Astrocyte (in vitro differentiated cells and primary cell): ENCODE results near the gene GMEB2. TPM values are rescaled to one million over a fixed set of nuclear protein-coding genes. Genes with fewer than 3 reads are reported as not detected.
"Not testable (repeated sequence)": the region's sequence is repeated elsewhere in the genome, so short reads cannot be mapped to it uniquely, and the experiment has no call there.

Source experiments
- DNase-seq: peaks from one replicate; pipeline ENCODE4 v3.0.0-alpha.2; 2010; ENCODE audit warnings: low read depth
- FAIRE-seq: peaks from 2 replicates; lab custom pipeline; 2011; peaks lifted over from hg19 to GRCh38; lab: Jason Lieb, UNC
- H2AFZ ChIP-seq: 2 replicates; pipeline ENCODE4 v1.6.0; 2012; ENCODE audit warnings: low read depth, low read length, inconsistent platforms
- H3K27ac ChIP-seq: 2 replicates; pipeline ENCODE4 v1.5.1; 2011; ENCODE audit warnings: low read depth, low read length, inconsistent platforms
- H3K27me3 ChIP-seq: 2 replicates; pipeline ENCODE4 v1.6.0; 2011; ENCODE audit warnings: low read length, inconsistent platforms; ENCODE audit not compliant: insufficient read depth
- H3K36me3 ChIP-seq: 2 replicates; pipeline ENCODE4 v1.5.1; 2011; ENCODE audit warnings: low read length, inconsistent platforms; ENCODE audit not compliant: insufficient read depth
- H3K4me1 ChIP-seq: 2 replicates; pipeline ENCODE4 v1.5.1; 2011; ENCODE audit warnings: low read length, inconsistent platforms; ENCODE audit not compliant: insufficient read depth
- H3K4me2 ChIP-seq: 2 replicates; pipeline ENCODE4 v1.6.0; 2012; ENCODE audit warnings: low read length, inconsistent platforms
- H3K4me3 ChIP-seq: 2 replicates; pipeline ENCODE4 v1.5.1; 2011; ENCODE audit warnings: low read depth, mild to moderate bottlenecking, low read length, inconsistent platforms; ENCODE audit not compliant: insufficient read depth
- H3K79me2 ChIP-seq: 2 replicates; pipeline ENCODE4 v1.6.0; 2012; ENCODE audit warnings: mild to moderate bottlenecking, low read length, inconsistent platforms; ENCODE audit not compliant: insufficient read depth
- H3K9ac ChIP-seq: 2 replicates; pipeline ENCODE4 v1.6.0; 2012; ENCODE audit warnings: mild to moderate bottlenecking, low read length, inconsistent platforms
- H3K9me3 ChIP-seq: 2 replicates; pipeline ENCODE4 v1.5.1; 2012; ENCODE audit warnings: low read depth, mild to moderate bottlenecking, low read length, inconsistent platforms; ENCODE audit not compliant: insufficient read depth
- H4K20me1 ChIP-seq: 2 replicates; pipeline ENCODE4 v1.6.0; 2012; ENCODE audit warnings: low read length, inconsistent platforms; ENCODE audit not compliant: insufficient read depth
- H3K27ac Mint-ChIP-seq: one replicate; pipeline ENCODE4 v1.8.0; 2021; ENCODE audit warnings: mild to moderate bottlenecking, mixed read lengths; ENCODE audit not compliant: unreplicated experiment
- H3K27me3 Mint-ChIP-seq: one replicate; pipeline ENCODE4 v1.8.0; 2021; ENCODE audit warnings: low read depth, mixed read lengths; ENCODE audit not compliant: unreplicated experiment
- H3K36me3 Mint-ChIP-seq: one replicate; pipeline ENCODE4 v1.8.0; 2021; ENCODE audit warnings: low read depth, mixed read lengths; ENCODE audit not compliant: unreplicated experiment
- H3K4me1 Mint-ChIP-seq: one replicate; pipeline ENCODE4 v1.8.0; 2021; ENCODE audit warnings: low read depth, mixed read lengths; ENCODE audit not compliant: unreplicated experiment
- H3K4me3 Mint-ChIP-seq: one replicate; pipeline ENCODE4 v1.8.0; 2021; ENCODE audit warnings: mild to moderate bottlenecking, moderate library complexity, mixed read lengths; ENCODE audit not compliant: unreplicated experiment
- H3K9me3 Mint-ChIP-seq: one replicate; pipeline ENCODE4 v1.8.0; 2021; ENCODE audit warnings: mild to moderate bottlenecking, mixed read lengths; ENCODE audit not compliant: unreplicated experiment
- EZH2 ChIP-seq: IDR thresholded peaks from 2 replicates; pipeline ENCODE4 v1.6.1; 2012; ENCODE audit warnings: mild to moderate bottlenecking, low read length, inconsistent platforms; ENCODE audit not compliant: insufficient read depth
- total RNA-seq: library from RNA; stranded (reverse); gene quantifications from 2 replicates; pipeline ENCODE4 v1.2.1, GENCODE V29; 2021
- TF ChIP-seq, protein P1 (sequence below): IDR thresholded peaks from 2 replicates; pipeline ENCODE4 v1.5.1; 2011; ENCODE audit warnings: low read depth, mild to moderate bottlenecking, inconsistent platforms, low read length, moderate library complexity; ENCODE audit not compliant: insufficient read depth

Gene GMEB2
- total RNA-seq, 1 donor from 2014 or later, result 11.7 TPM

DNA sequence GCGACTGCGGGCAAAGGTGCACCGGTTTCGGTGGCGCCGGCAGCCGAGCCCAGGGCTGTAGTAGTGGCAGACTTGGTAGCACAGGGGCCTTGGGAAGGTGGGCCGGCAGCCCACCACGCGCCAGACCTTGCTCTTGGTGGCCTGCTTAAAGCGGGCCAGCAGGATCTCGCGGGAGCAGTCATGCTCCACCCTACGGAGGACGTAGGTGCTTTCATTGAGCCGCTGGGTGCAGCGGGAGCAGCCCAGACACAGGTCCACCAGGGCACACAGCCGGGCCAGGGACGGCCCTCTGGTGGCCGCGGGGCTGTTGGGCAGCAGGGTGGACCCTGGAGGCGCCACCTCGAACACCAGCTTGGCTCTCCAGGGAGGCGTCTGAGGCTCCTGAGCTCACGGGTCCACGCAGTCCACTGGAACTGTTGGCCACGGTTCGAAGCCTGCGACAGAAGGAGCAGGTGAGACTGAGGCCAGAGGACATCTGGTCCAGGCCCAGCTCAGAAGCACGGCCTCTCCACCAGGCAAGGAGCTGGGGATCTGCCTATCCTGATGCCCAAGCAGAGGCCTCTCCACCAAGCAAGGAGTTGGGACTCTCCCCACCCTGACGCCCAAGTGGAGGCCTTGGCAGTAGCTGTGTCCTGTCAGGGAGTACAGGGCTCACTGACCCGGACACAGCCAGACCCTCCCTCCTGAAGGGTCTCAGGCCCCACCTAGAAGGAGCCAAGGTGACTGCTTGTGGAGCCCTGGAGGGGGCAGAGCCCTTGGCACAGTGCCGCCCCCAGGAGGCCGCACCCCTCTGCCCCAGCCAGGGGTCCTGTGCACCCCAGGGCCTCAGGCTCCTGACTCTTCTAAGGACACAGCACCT, 53.9 kb downstream of the GMEB2 start:
- H4K20me1 ChIP-seq, result peaks cover 17% of the 10 kb centered on the region
- peaks cover 21% of the 10 kb centered on the region for H3K4me1 ChIP-seq
- Mint-ChIP-seq H3K27me3 (peaks cover 7% of the 10 kb centered on the region), H3K4me1 (no peaks in the 10 kb centered on the region), H3K27ac (peak overlapping the region; percentile 89), H3K36me3 (no peaks in the 10 kb centered on the region), H3K4me3 (peak overlapping the region; percentile 90), H3K9me3 (no peaks in the 10 kb centered on the region)
- no peaks in the 10 kb centered on the region for H3K27me3 ChIP-seq
- DNase-seq (no peak), FAIRE-seq (no peak)
- H3K4me2 ChIP-seq, result peak overlapping the region; percentile 94
- H3K27ac ChIP-seq, result no peak overlapping the region
- H2AFZ ChIP-seq, result peak overlapping the region; percentile 27
- H3K9ac ChIP-seq, result peak overlapping the region; percentile 83
- peaks cover 7% of the 10 kb centered on the region for H3K79me2 ChIP-seq
- no peaks in the 10 kb centered on the region for H3K36me3 ChIP-seq
- TF ChIP-seq, protein P1, sequence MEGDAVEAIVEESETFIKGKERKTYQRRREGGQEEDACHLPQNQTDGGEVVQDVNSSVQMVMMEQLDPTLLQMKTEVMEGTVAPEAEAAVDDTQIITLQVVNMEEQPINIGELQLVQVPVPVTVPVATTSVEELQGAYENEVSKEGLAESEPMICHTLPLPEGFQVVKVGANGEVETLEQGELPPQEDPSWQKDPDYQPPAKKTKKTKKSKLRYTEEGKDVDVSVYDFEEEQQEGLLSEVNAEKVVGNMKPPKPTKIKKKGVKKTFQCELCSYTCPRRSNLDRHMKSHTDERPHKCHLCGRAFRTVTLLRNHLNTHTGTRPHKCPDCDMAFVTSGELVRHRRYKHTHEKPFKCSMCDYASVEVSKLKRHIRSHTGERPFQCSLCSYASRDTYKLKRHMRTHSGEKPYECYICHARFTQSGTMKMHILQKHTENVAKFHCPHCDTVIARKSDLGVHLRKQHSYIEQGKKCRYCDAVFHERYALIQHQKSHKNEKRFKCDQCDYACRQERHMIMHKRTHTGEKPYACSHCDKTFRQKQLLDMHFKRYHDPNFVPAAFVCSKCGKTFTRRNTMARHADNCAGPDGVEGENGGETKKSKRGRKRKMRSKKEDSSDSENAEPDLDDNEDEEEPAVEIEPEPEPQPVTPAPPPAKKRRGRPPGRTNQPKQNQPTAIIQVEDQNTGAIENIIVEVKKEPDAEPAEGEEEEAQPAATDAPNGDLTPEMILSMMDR, result no peak
- TF ChIP-seq EZH2, result no peak
- H3K4me3 ChIP-seq, result peak overlapping the region; percentile 75
- H3K9me3 ChIP-seq, result no peaks in the 10 kb centered on the region

DNA sequence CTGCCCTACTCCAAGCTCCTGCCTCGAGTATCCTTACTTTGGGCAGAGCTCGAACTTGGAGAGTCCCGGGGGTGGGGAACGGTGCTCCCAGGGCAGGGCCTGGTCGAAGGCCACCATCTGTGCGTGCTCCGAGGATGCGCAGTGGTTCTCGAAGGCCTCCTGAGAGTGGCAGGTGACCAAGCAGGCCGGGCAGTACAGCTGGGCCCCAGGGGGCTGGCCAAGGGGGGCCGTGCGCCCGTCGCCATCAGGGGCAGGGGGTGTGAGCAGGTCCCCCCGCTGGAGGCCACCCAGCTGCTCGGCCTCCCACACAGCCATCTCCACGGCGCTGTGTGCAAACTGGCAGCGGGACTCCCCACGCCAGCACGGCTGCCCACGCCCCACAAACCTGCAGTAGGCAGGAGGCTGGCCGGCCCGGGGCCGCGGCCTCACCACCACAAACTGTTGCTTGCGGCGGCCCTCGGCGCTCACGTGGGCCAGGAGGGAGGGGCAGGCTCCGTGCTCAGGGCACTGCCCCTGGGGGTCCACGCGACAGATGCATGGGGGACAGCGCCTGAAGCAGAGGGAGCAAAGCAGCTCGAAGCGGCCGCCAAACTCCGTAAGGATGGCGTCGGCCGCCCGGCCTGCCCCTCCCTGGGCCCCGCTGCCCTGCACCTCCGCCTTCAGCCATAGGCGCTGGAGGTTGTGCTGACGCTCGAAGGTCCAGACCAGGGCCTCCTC, 54.7 kb downstream of the GMEB2 start:
- H3K36me3 ChIP-seq, result no peaks in the 10 kb centered on the region
- H4K20me1 ChIP-seq, result peaks cover 23% of the 10 kb centered on the region
- peaks cover 7% of the 10 kb centered on the region for H3K79me2 ChIP-seq
- H2AFZ ChIP-seq, result no peak overlapping the region
- no peak overlapping the region for H3K4me2 ChIP-seq
- no peak overlapping the region for H3K9ac ChIP-seq
- DNase-seq, result no peak
- Mint-ChIP-seq H3K27me3 (peaks cover 5% of the 10 kb centered on the region), H3K9me3 (no peaks in the 10 kb centered on the region), H3K27ac (no peak overlapping the region), H3K4me3 (peak overlapping the region; percentile 90), H3K4me1 (no peaks in the 10 kb centered on the region), H3K36me3 (no peaks in the 10 kb centered on the region)
- peaks cover 21% of the 10 kb centered on the region for H3K4me1 ChIP-seq
- TF ChIP-seq EZH2, result no peak
- TF ChIP-seq, protein P1, result no peak
- no peak for FAIRE-seq
- H3K27ac ChIP-seq, result no peak overlapping the region
- H3K4me3 ChIP-seq, result no peak overlapping the region
- H3K27me3 ChIP-seq, result no peaks in the 10 kb centered on the region
- H3K9me3 ChIP-seq, result no peaks in the 10 kb centered on the region

DNA sequence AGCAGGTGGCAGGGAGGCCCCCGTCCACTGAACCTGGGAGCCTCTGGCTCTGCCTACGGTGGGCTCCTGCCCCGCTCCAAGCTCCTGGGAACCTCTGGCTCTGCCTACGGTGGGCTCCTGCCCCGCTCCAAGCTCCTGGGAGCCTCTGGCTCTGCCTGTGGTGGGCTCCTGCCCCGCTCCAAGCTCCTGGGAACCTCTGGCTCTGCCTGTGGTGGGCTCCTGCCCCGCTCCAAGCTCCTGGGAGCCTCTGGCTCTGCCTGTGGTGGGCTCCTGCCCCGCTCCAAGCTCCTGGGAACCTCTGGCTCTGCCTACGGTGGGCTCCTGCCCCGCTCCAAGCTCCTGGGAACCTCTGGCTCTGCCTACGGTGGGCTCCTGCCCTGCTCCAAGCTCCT, 55.8 kb downstream of the GMEB2 start:
- Histone ChIP-seq H4K20me1 (peaks cover 23% of the 10 kb centered on the region), H3K4me1 (peaks cover 21% of the 10 kb centered on the region)
- H3K36me3 Mint-ChIP-seq, H3K9ac ChIP-seq, H3K79me2 ChIP-seq, H3K4me3 Mint-ChIP-seq, H2AFZ ChIP-seq, H3K27ac ChIP-seq, H3K36me3 ChIP-seq, FAIRE-seq, H3K27me3 ChIP-seq, H3K9me3 ChIP-seq, H3K27ac Mint-ChIP-seq, DNase-seq, H3K27me3 Mint-ChIP-seq, H3K4me1 Mint-ChIP-seq, H3K9me3 Mint-ChIP-seq, H3K4me2 ChIP-seq, H3K4me3 ChIP-seq: not testable (repeated sequence)
